HG03565 (cell line): Measurements from ENCODE around the gene EXD3.
"Not testable (repeated sequence)": the region's sequence is repeated elsewhere in the genome, so short reads cannot be mapped to it uniquely, and the experiment has no call there.

Experiments used
- ATAC-seq: cut with Tn5 transposase; IDR thresholded peaks from one replicate; pipeline ENCODE4 v1.9.1; 2021; ENCODE audit warnings: mild to moderate bottlenecking, moderate library complexity; ENCODE audit not compliant: unreplicated experiment

EXD3 gene

GRCh38 chr9:137415451-137415850 is 7.5 kb downstream of the EXD3 start:
- ATAC-seq: no peak

- ATAC-seq: no peak
Measured at GRCh38 chr9:137412431-137412830, 10.5 kb downstream of the EXD3 start.

DNA sequence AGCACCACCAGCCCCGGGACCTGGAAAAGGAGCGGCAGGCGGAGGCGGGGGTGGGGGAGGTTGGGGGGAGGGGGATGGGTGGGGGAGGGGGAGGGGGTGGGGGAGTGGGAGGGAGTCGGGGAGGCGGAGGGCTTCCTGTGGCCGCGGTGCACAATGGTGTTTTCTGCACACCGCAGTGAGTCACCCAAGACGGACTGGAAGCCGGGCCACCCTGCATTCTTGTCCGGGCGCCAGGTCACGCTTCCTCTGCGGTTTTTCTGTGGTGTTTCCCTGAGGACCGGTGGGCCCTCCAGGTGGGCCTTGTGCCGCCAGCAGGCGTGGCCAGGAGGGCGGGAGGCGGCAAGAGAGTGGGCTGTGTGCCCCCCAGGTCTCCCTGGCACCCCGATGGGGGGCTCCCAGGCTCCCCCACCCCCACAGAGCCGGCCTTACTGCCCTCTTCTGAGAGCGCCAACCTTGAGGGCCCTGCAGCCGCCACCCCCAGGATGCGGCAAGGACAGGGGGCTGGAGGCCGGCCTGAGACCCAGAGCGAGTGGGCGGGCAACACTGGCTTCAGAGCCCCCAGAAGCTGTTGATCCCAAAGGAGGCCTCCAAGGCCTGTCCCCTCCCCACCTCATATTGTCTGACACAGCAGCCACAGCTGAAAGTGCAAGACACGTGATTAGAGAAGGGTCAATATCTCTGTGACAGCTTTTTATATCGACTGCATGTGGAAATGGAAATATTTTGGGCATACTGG is 11.1 kb downstream of the EXD3 start:
- no peak for ATAC-seq

DNA sequence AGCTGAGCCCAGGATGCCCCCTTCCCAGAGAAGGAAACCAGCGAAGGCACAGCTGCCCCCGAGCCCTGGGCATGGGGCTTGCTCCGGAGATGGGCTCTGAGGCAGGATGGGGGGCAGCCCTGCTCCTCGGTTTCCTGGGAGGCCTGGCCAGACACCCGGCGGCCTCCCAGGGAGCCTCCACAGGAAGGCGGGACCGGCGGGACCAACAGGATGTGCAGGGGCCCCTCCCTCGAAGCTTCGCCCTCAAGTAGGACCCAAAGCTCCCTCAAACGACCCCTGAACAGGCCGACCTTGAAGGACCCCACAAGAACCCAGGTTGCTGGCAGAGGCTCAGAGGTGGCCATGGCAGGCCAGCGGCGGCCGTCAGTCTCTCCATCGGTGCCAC is 11.7 kb downstream of the EXD3 start:
- no peak for ATAC-seq

DNA sequence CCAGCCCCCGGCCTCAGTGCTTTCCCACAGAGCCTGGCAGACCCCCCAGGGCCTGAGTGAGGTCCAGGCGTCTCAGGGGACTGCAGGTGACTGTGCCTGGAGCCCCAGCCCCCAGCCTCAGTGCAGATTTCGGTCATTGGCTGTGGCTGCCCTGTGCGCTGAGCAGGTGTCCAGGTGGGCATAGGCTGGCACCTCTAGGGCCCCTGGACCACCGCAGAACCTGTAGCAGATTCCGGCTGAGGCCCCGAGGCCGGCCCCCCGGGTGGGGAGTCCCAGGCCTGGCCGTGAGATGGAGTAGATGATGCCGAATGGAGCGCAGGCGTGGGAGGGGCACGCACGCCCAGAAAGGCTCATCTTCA is 12.1 kb downstream of the EXD3 start:
- no peak for ATAC-seq

DNA sequence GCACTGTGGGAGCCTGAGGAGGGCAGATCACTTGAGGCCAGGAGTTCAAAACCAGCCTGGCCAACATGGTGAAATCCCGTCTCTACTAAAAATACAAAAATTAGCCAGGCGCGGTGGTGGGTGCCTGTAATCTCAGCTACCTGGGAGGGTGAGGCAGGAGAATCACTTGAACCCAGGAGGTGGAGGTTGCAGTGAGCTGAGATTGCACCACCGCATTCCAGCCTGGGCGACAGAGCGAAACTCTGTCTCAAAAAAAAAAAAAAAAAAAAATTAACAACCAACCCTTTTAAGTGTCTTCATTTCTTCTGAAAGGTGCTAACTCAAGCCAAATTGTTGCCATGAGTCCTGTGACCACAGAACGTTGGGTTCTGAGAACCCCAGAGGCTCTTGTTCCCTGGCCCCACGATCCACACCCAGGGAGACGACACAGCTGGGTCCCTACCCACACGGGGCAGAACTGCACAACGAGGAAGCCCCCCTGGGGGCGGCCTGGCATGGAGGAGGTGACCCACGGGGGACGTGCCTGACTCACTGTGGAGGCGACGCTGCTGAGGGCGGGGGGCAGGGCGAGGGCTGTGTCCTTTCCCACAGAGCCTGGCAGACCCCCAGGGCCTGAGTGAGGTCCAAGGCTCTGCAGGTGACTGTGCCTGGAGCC is 12.6 kb downstream of the EXD3 start:
- not testable (repeated sequence) for ATAC-seq

DNA sequence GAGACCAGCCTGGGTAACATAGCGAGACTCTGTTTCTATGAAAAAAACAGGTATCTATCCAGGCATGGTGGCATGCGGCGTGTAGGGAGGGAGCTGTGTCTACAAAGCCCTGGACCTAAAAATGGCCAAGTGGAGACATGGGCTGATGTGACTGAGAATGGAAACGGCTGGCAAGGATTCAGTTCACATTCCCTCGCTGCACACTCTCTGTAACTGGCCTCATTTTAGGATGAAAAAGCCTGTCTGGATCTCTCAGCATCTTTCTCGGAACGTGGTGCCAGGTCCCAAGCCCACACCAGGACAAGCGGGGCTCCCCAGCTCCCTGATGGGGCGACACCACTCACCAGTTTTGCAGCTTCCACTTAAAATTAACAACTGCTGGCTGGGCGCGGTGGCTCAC is 13.4 kb downstream of the EXD3 start:
- ATAC-seq: no peak

DNA sequence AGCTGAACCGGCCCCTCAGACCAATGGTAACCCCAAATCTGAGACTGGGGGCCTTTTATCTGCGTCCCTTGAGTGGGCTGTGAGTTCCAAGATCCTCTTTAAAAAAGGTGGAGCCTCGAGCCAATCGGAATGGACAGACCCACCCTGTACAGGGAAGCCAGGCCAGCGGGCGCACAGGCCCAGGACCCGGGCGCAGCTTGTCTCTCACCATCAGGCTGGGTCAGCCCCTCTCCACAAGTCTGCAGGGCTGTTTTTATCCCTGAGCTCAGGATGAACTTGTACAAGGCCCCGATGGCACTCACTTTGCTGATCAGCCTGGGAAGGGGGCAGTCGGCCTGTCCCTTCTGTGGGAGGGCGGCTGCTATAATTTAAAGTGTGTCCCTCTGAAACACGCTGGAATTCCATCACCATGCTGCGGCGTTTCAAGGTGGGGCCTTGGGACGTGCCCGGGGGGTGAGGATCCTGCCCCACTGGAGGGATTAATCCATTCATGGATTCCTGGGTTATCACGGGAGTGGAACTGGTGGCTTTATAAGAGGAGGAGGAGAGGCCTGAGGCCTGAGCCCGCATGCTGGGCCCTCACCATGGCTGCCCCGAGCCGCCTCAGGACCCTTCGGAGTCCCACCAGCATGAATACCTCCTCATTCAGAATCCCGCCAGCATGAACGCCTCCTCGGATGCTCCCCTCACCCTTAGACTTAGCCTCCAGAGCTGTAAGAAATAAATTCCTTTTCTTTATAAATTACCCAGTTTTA is 14.1 kb downstream of the EXD3 start:
- no peak for ATAC-seq

- no peak for ATAC-seq
Measured at GRCh38 chr9:137407590-137408300, 15.2 kb downstream of the EXD3 start.

DNA sequence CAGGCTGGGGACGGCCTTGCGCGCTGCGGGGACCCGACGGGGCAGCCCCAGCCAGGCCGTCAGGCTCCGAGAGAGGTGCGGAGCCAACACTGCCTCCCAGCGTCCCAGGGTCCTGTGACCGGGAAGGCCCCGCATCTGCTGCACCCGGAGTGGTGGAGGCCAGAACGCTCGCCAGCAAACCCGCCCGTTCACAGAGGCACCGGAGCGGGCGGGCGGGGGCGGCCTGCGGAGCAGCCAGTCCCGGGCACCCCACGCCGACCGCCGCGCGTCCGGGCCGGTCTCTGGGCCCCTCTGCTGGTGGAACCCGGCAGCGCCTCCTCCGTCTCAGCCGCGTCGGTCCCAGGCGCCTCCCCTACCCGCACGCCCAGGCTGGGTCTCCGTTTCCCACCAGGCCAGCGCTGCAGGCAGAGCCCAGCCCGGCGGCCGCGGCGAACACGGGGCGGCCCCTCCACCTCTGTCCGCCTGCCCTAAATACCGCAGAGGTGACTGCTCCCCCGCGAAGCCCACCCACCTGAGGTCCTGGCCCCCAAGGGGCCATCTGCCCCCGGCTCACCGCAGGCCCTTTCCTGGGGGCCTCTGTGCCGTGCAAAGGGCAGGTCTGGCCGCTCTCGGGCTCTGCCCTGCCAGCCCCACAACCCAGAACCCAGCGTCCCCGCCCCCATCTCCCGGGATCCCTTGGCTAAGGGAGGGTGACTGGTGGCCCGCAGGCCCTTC is 15.9 kb downstream of the EXD3 start:
- no peak for ATAC-seq

GRCh38 chr9:137406085-137406760 is 16.7 kb downstream of the EXD3 start:
- ATAC-seq: no peak

DNA sequence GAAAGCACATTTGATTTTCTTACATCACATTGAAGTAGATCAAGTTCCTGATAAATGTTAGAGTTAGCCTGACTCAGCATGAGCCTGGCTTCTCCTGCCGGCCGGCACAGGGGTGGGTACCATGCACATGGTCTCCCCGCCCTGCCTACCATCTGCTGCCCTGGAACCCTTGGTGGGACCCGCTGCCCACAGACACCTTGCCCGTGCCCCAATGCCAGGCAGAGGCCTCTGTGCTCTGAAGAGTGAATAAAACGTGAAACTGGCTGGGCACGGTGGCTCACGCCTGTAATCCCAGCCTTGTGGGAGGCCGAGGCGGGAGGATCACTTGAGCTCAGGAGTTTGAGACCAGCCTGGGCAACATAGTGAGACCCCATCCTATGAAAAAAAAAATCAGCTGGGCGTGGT is 17.3 kb downstream of the EXD3 start:
- ATAC-seq: no peak

DNA sequence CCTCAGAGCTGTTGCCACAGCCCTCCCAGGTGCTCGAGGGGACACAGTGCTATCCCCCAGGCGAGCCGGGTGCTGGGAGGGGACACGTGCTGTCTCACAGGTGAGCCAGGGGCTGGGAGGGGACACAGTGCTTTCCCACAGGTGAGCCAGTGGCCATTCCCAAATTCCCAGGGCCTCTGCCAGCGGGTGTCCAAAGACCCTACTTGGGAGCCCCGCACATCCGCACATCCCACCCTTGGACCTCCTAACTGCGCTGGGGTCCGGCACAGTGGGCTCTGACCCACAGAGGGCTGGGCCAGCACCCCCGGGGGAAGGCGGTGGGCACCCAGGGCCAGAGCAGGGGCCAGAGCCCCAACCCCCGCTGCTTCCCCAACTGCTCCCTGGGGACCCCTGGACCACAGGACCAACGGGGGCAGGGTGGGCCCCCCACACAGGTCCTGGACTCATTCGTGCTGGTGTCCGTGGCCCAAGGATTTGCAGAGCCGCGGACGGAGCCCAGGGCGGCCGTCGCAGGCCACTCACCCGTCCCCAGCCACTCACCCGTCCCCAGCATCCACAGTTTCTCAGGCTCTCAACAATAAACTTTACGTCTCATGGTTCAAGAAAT is 17.9 kb downstream of the EXD3 start:
- no peak for ATAC-seq

DNA sequence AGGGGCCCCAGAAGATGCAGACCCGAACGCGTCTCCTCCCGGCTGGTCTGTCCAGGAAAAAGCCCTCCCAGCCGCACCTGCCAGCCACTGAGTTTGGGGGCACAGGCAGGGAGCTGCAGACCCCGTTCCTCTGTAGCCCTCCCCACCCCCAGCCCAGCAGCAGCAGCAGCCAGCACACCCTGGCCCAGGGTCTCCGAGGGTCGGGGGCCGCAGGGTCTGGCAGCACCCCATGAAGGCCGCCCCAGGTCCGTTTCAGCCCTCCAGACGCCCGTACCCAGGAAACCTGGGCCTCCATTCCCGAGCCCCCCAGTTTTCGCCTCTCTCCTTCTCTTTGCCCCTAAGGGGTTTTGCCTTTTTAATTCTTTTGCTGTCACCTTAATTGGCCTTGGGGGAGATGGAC is 19.7 kb downstream of the EXD3 start:
- ATAC-seq: no peak

GRCh38 chr9:137402746-137403145 is 20.2 kb downstream of the EXD3 start:
- no peak for ATAC-seq

DNA sequence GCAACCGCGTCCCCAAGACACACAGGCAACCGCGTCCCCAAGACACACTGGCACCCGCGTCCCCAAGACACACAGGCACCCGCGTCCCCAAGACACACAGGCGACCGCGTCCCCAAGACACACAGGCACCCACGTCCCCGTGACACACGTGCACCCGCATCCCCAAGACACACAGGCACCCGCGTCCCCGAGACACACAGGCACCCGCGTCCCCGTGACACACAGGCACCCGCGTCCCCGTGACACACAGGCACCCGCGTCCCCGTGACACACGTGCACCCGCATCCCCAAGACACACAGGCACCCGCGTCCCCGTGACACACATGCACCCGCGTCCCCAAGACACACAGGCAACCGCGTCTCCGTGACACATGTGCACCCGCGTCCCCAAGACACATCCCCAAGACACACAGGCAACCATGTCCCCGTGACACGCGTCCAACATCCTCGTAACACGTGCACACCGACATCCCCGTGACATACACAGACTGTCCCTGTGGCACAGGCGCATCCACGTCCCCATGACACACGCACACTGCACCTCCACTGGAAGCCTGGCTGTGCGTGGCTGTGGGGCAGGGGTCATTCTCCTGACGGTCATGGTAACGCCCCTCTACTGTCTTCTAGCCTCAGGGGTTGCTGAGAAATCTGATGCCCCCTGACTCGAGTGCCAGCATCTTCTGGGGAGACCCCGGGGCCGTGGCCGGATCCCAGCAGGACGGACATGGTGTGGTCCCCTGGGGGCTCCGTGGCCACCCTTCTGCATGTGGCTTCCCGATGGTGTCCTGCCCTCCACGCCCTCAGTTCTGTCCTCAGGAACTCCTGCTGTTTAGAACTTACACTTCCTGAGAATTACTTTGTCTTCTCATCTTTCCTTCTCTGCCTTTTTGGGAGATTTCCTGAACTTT is 24.1 kb downstream of the EXD3 start:
- ATAC-seq: no peak

- no peak for ATAC-seq
Measured at GRCh38 chr9:137397675-137398423, 25.1 kb downstream of the EXD3 start.
